Nephron (organoid): Measurements from ENCODE around the gene LTO1.

ENCODE experiments used
- H3K27ac Mint-ChIP-seq, 3 experiments: 2 replicates each; pipeline ENCODE4 v1.8.0; 2020; ENCODE audit warnings: mixed read lengths in 3 of 3, mild to moderate bottlenecking in 2 of 3, moderate library complexity in 1 of 3
- H3K27me3 Mint-ChIP-seq: 2 replicates; pipeline ENCODE4 v1.8.0; 2021; ENCODE audit warnings: low read depth, mild to moderate bottlenecking, moderate library complexity, mixed read lengths
- H3K36me3 Mint-ChIP-seq: 2 replicates; pipeline ENCODE4 v1.8.0; 2020; ENCODE audit warnings: low read depth, mixed read lengths
- H3K4me1 Mint-ChIP-seq: 2 replicates; pipeline ENCODE4 v1.8.0; 2020; ENCODE audit warnings: mixed read lengths
- H3K4me3 Mint-ChIP-seq, 3 experiments: 2 replicates each; pipeline ENCODE4 v1.8.0; 2020; ENCODE audit warnings: mild to moderate bottlenecking in 3 of 3, mixed read lengths in 3 of 3, moderate library complexity in 2 of 3
- H3K9me3 Mint-ChIP-seq: 2 replicates; pipeline ENCODE4 v1.8.0; 2020; ENCODE audit warnings: mixed read lengths
- TF ChIP-seq, protein P1 (sequence below), 3 experiments: fragments of 200-600 bp; sonication (generic); IDR thresholded peaks; one replicate each; pipeline ENCODE4 v1.5.0; 2021; ENCODE audit warnings: antibody characterized with exemption in 3 of 3; ENCODE audit not compliant: unreplicated experiment in 3 of 3

The LTO1 gene

DNA sequence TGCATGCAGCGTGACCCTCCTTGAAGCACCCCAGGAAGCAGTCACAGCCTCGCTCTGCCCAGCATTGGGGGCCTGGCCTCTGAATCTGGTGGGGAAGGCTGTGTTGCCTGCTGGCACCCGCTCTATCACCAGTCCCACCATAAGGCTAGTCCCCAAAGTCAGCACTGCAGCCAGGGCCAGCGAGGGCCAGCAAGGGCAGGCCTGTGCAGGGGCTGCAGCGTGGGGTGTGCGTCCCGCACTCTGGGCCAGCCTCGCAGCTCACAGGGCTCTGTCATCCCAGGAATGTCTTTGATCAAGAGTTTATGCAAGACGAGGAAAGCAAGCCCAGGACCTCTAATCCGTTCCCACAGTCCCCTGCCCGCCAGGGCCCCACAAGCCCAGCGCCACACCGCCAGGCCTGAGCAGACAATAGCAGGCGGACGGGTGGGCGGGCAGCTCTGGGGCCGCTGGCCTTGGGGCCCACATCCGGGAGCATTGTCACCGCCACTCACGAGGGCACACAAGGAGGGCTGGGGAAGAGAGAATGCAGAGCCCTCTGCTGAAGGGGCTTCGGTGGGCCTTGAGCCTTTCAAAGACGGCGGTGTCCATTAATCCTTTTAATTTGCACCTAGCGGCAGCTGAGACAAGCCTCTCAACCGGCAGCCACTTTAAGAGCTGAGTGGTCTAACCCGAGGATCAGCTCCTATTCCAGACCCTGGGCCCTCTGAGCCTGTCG lies 17.1 kb downstream of the LTO1 start:
- Mint-ChIP-seq H3K27ac (peak overlapping the region; percentile 45 to 79 (median 63)), H3K36me3 (peaks cover 3% of the 10 kb centered on the region), H3K4me1 (peaks cover 23% of the 10 kb centered on the region)

DNA sequence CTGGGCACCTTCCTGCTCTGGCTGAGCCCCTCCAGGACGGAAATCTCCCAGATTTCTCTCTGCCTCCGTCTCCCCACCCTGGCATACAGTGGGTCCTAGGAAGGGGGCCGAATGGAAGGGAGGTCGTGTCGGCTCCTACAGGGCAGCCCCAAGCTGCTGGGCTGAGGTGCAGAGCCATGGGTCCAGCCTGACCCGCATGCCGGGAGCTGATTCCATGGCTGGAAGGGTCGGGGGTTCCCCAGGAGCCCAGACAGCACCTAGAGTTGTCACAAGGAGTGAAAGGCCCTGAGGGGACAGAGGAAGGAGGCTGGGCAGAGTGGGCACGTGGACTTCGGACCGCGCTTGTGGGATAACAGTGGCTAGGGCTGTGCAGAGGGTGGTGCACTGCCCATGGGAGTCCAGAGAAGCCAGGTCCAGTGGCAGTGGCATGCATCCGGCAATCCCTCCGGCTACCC lies 17.7 kb downstream of the LTO1 start:
- Mint-ChIP-seq H3K9me3 (no peaks in the 10 kb centered on the region), H3K27me3 (peaks cover 4% of the 10 kb centered on the region), H3K27ac (peak overlapping the region in 2 of 3 experiments; percentile 45 to 63), H3K4me3 (no peak overlapping the region), H3K4me1 (peaks cover 23% of the 10 kb centered on the region), H3K36me3 (peaks cover 8% of the 10 kb centered on the region)
- TF ChIP-seq, protein P1, sequence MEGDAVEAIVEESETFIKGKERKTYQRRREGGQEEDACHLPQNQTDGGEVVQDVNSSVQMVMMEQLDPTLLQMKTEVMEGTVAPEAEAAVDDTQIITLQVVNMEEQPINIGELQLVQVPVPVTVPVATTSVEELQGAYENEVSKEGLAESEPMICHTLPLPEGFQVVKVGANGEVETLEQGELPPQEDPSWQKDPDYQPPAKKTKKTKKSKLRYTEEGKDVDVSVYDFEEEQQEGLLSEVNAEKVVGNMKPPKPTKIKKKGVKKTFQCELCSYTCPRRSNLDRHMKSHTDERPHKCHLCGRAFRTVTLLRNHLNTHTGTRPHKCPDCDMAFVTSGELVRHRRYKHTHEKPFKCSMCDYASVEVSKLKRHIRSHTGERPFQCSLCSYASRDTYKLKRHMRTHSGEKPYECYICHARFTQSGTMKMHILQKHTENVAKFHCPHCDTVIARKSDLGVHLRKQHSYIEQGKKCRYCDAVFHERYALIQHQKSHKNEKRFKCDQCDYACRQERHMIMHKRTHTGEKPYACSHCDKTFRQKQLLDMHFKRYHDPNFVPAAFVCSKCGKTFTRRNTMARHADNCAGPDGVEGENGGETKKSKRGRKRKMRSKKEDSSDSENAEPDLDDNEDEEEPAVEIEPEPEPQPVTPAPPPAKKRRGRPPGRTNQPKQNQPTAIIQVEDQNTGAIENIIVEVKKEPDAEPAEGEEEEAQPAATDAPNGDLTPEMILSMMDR (IDR thresholded peaks at IDR 0.05; ENCODE audit: unreplicated experiment in 3 of 3) = no peak

More for the DNA sequence above, 17.1 kb downstream of the LTO1 start:
- H3K27me3 Mint-ChIP-seq = peaks cover 4% of the 10 kb centered on the region
- TF ChIP-seq, protein P1 (IDR thresholded peaks at IDR 0.05; ENCODE audit: unreplicated experiment in 3 of 3) = no peak
- no peaks in the 10 kb centered on the region for H3K9me3 Mint-ChIP-seq
- H3K4me3 Mint-ChIP-seq = no peak overlapping the region

DNA sequence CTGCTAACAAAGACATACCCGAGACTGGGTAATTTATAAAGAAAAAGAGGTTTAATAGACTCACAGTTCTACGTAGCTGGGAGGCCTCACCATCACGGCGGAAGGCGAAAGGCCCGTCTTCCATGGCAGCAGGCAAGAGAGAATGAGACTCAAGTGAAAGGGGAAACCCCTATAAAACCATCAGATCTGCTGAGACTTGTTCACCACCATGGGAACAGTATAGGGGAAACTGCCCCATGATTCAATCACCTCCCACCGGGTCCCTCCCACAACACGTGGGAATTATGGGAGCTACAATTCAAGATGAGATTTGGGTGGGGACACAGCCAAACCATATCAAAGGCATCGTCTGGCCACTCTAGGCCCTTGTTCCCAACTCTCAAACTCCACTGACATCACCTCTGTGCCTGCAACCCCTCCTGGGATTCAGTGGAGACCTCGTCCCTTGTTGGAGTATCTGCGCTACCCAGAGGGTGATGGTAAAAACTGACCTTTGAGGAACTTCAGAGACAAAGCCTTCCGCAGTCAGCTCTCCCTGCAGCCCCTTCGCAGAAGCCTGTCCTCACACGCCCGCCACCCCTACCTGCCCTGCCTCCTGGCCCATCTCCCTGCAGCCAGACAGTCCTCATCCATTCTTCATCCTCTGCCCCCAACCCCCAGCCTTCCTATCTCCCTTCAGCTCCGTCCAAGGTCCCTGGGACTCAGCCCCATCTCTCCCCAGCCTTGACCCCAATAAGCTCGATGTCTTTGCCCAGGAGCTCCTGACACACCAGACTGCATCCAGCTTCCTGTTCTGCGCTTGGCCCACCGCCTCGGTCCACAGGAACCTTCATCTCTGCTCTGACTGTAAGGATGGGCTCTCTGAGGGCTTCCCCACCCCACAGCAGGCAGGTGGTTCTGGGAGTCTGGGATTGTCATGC lies 18.4 kb downstream of the LTO1 start:
- peak overlapping the region in 2 of 3 experiments; percentile 45 to 47 for H3K27ac Mint-ChIP-seq
- peaks cover 13% of the 10 kb centered on the region for H3K36me3 Mint-ChIP-seq
- no peak overlapping the region for H3K4me3 Mint-ChIP-seq
- no peaks in the 10 kb centered on the region for H3K9me3 Mint-ChIP-seq
- peaks cover 18% of the 10 kb centered on the region for H3K4me1 Mint-ChIP-seq
- H3K27me3 Mint-ChIP-seq = peaks cover 4% of the 10 kb centered on the region
- TF ChIP-seq, protein P1 (IDR thresholded peaks at IDR 0.05; ENCODE audit: unreplicated experiment in 3 of 3) = no peak

DNA sequence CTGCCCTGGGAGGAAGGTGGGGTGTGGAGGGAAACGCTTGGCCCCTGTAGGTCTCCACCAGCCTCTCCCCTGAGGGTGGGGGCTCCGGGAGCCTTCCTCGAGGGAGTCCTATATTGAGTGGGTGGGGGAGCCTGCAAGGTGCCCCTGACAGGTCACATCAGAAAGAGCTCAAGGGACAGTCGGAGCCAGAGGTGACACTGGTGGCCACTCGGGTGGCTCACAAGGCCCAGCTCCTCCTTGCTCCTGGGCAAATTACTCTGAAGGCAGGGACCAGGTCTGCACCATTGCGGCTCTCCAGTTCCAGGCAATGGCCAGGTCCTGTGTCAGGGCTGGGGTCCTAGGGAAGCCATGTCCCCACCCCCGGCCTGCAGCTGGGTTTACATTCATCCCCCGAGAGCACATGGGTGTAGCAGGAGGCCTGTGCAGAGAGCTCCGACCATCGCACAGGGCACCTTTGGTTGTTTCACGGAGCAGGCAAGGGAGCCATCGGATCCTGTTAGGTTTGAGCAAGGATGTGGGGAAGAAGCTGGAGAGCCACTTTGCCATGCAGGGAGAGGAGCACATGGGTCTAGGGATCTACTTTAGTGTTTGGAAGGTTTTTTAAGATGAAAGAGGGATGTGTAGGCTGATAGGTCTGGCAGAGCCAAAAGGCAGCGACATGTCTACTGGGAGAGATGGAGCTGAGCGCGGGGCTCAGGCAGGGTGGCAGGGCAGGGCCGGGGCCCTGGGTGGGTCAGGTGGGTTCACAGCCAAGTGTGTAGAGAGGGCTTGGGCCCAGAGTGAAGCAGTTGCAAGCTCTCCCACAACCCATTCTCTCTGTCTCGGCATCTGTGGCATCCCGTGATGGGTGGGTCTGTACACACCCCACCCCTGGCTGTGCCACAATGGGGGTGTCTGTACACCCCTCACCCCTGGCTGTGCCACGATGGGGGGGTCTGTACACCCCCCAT lies 19.4 kb downstream of the LTO1 start:
- Mint-ChIP-seq H3K4me1 (peaks cover 15% of the 10 kb centered on the region), H3K9me3 (no peaks in the 10 kb centered on the region), H3K36me3 (peaks cover 18% of the 10 kb centered on the region), H3K27ac (peak overlapping the region in 1 of 3 experiments; percentile 16), H3K27me3 (peaks cover 4% of the 10 kb centered on the region), H3K4me3 (no peak overlapping the region)
- TF ChIP-seq, protein P1 (IDR thresholded peaks at IDR 0.05; ENCODE audit: unreplicated experiment in 3 of 3) = no peak

DNA sequence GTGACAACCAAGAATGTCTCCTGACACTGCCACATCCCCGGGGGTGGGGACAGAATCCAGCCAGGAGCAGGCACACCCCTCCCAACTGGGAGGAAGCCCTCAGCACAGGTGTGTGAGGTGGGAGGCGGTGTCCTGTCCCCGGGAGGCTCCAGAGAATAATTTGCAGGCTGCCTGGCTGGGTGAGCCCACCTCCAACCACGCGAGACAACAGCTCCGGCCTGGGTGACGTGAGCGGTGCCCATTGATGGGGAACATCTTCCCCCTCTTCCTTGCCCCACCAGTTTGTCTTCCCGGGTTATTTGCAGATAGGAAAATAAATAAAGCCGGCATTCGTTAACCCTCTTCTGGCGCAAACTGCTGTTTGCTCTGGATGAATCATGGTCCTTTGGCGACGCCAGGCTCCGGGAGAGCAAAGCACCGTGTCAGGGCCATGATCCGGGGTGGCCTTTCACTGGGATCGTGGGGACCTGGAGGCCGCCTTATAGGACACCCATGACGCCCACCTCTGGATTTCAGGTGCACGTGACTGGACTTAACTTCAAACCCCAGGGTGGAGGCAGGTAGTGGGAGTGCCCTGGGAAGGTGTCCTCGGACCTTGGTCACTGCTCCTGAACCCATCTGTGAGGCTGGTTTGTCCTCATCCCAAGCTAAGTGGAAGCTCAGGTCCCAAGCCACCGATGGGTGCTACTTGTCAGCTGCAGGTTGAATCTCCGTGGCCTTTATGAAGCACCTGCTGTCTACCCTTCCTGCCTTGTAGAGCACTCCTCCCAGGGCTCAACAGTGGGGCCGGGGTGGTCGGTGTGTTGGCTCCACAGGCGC lies 20.3 kb downstream of the LTO1 start:
- H3K9me3 Mint-ChIP-seq = no peaks in the 10 kb centered on the region
- peaks cover 4% of the 10 kb centered on the region for H3K27me3 Mint-ChIP-seq
- H3K4me1 Mint-ChIP-seq = peaks cover 12% of the 10 kb centered on the region
- TF ChIP-seq, protein P1 (IDR thresholded peaks at IDR 0.05; ENCODE audit: unreplicated experiment in 3 of 3) = no peak
- no peak overlapping the region for H3K4me3 Mint-ChIP-seq
- H3K36me3 Mint-ChIP-seq = peaks cover 18% of the 10 kb centered on the region
- no peak overlapping the region for H3K27ac Mint-ChIP-seq
